SK-N-MC (cell line): Measurements from ENCODE around the gene YARS2.

Experiments
- DNase-seq: peaks from one replicate; pipeline ENCODE4 v3.0.0-alpha.2; 2011; ENCODE audit warnings: low read depth, low spot score
- H3K27ac ChIP-seq: fragments of 200-600 bp; sonication (generic); 2 replicates; pipeline ENCODE4 v1.5.1; 2016; ENCODE audit warnings: mixed run types
- H3K36me3 ChIP-seq: fragments of 200-600 bp; sonication (generic); 2 replicates; pipeline ENCODE4 v1.6.1; 2017; ENCODE audit warnings: antibody characterized with exemption, low read length, mixed read lengths; ENCODE audit not compliant: insufficient read depth
- H3K4me3 ChIP-seq: fragments of 200-600 bp; sonication (generic); 2 replicates; pipeline ENCODE4 v1.5.1; 2016
- H3K9ac ChIP-seq: fragments of 200-600 bp; sonication (generic); 2 replicates; pipeline ENCODE4 v1.8.0; 2017; ENCODE audit warnings: mixed run types, mixed read lengths; ENCODE audit not compliant: insufficient read length
- H3K9me3 ChIP-seq: fragments of 200-600 bp; sonication (generic); 2 replicates; pipeline ENCODE4 v1.6.1; 2017; ENCODE audit warnings: low read depth, mild to moderate bottlenecking, antibody characterized with exemption, low read length, moderate library complexity, mixed read lengths
- EZH2 ChIP-seq: fragments of 200-600 bp; sonication (generic); IDR thresholded peaks from one replicate; pipeline ENCODE4 v1.6.1; 2017; ENCODE audit warnings: antibody characterized with exemption
- FOXP2 ChIP-seq: optimal IDR thresholded peaks from 2 replicates; pipeline ENCODE3; 2011; ENCODE audit warnings: mild to moderate bottlenecking, moderate library complexity; ENCODE audit not compliant: insufficient read depth; ENCODE audit errors: extremely low read length, control extremely low read depth
- POLR2AphosphoS5 ChIP-seq: IDR thresholded peaks from 2 replicates; pipeline ENCODE4 v1.6.1; 2012; ENCODE audit warnings: mild to moderate bottlenecking, low read depth, low read length, borderline replicate concordance

Gene YARS2

DNA sequence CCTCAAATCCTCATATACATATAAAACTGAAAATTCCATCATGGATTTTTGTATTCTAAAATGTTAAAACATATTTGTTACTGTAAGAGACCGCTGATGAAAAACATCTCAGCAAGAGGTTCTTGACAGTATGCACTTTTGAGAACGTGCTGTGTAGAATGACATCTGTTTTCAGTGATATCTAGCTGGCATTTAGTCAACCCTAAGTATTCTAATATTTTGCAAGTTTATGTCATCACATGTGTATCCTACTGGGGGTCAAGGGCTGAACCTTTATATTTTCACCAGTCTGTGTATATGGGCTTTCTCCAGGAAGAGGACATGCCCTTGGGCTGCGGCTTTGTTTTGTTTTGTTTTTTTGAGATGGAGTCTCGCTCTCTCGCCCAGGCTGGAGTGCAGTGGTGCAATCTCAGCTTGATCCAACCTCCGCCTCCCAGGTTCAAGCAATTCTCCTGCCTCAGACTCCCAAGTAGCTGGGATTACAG lies 22.0 kb upstream of the YARS2 start:
- H3K9ac ChIP-seq, result no peak overlapping the region
- DNase-seq, result no peak
- no peaks in the 10 kb centered on the region for H3K9me3 ChIP-seq
- no peak overlapping the region for H3K4me3 ChIP-seq
- no peaks in the 10 kb centered on the region for H3K36me3 ChIP-seq
- H3K27ac ChIP-seq, result no peak overlapping the region
- TF ChIP-seq FOXP2, result no peak
- no peak for TF ChIP-seq EZH2
- no peak for TF ChIP-seq POLR2AphosphoS5

DNA sequence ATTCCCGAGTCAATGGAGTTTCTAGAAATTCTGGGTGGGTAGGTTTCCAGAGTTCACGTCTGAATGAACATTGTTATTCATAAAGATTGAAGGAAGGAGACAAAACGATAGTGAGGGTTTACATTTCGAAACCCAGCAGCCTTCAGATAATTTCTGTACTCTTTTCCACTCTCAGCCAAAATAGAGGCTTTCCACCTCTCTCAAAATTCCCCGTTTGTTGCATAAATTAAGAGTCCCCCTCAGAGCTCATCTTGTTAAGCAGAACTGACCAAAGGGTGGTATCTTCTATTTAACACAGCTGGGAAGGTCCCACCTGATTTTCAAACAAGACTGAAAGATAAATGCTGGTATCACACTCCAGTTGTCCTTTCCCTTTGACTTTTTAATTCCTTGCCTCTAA lies 21.5 kb upstream of the YARS2 start:
- Histone ChIP-seq H3K36me3 (no peaks in the 10 kb centered on the region), H3K27ac (no peak overlapping the region), H3K9ac (no peak overlapping the region), H3K9me3 (no peaks in the 10 kb centered on the region), H3K4me3 (no peak overlapping the region)
- no peak for DNase-seq
- no peak for TF ChIP-seq FOXP2
- TF ChIP-seq EZH2, result no peak
- TF ChIP-seq POLR2AphosphoS5, result no peak

GRCh38 chr12:32776258-32776657 lies 20.6 kb upstream of the YARS2 start:
- Histone ChIP-seq H3K27ac (no peak overlapping the region), H3K9ac (no peak overlapping the region), H3K9me3 (no peaks in the 10 kb centered on the region), H3K4me3 (no peak overlapping the region), H3K36me3 (no peaks in the 10 kb centered on the region)
- no peak for DNase-seq
- TF ChIP-seq EZH2 (no peak), FOXP2 (no peak), POLR2AphosphoS5 (no peak)

GRCh38 chr12:32773691-32774090 lies 18.0 kb upstream of the YARS2 start:
- no peak for DNase-seq
- H3K9me3 ChIP-seq, result no peaks in the 10 kb centered on the region
- no peak for TF ChIP-seq EZH2
- TF ChIP-seq POLR2AphosphoS5, result no peak
- no peak for TF ChIP-seq FOXP2
- no peak overlapping the region for H3K27ac ChIP-seq
- H3K4me3 ChIP-seq, result no peak overlapping the region
- no peak overlapping the region for H3K9ac ChIP-seq
- H3K36me3 ChIP-seq, result no peaks in the 10 kb centered on the region

DNA sequence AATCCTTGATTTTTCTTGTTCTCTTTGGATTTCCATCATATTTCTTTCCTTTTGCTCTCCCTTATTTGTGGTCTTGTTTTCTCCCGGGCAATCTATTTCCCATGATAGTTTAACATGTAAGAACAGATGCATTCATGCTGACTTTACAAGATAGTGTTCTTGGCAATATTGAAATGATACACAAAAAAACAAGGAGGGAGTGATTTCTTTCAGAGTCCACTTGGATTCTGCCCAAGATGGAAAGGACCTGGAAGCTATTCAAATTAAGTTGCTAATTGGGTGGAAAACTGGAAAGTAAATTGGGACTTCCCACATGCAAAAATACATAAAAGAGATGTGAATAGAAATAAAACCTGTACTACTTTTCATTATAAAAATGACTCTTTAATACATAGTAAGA lies 14.4 kb upstream of the YARS2 start:
- H3K27ac ChIP-seq, result no peak overlapping the region
- H3K36me3 ChIP-seq, result no peaks in the 10 kb centered on the region
- H3K9ac ChIP-seq, result no peak overlapping the region
- no peak for DNase-seq
- H3K4me3 ChIP-seq, result no peak overlapping the region
- no peaks in the 10 kb centered on the region for H3K9me3 ChIP-seq
- TF ChIP-seq POLR2AphosphoS5 (no peak), FOXP2 (no peak), EZH2 (no peak)

DNA sequence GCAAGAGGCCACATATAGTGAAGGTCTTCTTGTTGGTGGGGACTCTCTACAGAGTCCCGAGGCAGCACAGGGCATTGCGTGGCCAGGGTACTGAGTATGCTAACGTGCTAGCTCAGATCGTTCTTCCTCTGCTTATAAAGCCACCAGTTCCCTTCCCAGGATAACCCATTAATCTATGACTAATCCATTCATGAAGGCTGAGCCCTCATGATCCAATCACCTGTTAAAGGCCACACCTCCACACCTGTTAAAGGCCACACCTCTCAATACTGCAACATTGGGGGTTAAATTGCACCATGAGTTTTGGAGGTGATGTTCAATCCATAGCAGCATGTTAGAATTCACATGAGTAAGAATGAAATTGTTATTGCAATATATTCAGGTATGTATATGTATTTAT lies 12.8 kb upstream of the YARS2 start:
- H3K9ac ChIP-seq, result no peak overlapping the region
- no peak overlapping the region for H3K4me3 ChIP-seq
- DNase-seq, result no peak
- no peaks in the 10 kb centered on the region for H3K36me3 ChIP-seq
- TF ChIP-seq EZH2 (no peak), POLR2AphosphoS5 (no peak), FOXP2 (no peak)
- no peak overlapping the region for H3K27ac ChIP-seq
- no peaks in the 10 kb centered on the region for H3K9me3 ChIP-seq

DNA sequence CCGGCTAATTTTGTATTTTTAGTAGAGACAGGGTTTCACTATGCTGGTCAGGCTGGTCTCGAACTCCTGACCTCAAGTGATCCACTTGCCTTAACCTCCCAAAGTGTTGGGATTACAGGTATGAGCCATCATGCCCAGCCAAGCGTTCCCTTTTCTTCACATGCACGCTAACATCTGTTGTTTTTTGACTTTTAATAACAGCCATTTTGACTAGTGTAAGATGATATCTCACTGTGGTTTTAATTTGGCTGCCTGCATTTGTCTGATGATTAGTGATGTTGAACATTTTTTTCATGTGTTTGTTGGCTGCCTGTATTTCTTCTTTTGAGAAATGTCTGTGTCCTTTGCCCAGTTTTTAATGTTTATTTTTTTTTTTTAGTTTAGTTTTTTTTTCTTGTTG lies 10.2 kb upstream of the YARS2 start:
- no peaks in the 10 kb centered on the region for H3K9me3 ChIP-seq
- no peaks in the 10 kb centered on the region for H3K36me3 ChIP-seq
- no peak overlapping the region for H3K9ac ChIP-seq
- no peak overlapping the region for H3K4me3 ChIP-seq
- H3K27ac ChIP-seq, result no peak overlapping the region
- no peak for TF ChIP-seq EZH2
- TF ChIP-seq FOXP2, result no peak
- TF ChIP-seq POLR2AphosphoS5, result no peak
- DNase-seq, result no peak

DNA sequence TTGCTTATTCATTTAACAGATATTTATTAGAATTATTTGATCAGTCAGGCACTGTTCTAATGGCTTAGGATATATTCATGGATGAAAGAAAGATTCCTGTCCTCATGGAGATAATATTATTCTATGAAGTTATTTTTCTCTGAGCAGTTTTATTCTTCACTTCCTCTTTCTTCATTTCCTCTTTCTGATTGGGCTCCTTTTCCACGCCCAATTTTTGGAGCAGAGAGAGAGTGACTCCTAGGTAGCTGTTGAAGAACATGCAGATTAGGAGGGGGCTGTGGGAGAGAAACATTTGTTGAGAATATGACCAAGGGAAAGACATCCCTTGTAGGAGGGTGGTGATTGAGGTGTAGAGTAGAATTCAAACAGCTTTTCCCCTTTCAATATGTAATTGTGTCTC lies 6.0 kb upstream of the YARS2 start:
- no peaks in the 10 kb centered on the region for H3K36me3 ChIP-seq
- H3K27ac ChIP-seq, result no peak overlapping the region
- TF ChIP-seq EZH2 (no peak), FOXP2 (no peak)
- no peak overlapping the region for H3K4me3 ChIP-seq
- no peak for DNase-seq
- no peaks in the 10 kb centered on the region for H3K9me3 ChIP-seq
- no peak overlapping the region for H3K9ac ChIP-seq

DNA sequence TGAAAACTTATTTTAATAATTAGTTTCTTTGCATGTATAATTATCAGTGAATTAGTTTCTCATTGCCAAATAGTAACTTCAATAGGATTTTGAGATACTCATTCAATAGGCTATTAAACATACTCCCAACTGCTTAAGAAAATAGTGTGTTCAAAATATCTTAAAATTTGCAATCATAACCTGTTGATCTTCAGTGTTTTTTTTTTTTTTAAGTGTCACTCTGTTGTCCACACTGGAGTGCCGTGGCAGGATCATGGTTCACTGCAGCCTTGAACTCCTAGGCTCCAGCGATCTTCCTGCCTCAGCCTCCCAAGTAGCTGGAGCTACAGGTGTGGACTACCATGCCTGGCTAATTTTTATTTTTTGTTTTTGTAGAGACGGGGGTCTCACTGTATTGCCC lies 1.5 kb upstream of the YARS2 start:
- Histone ChIP-seq H3K4me3 (no peak overlapping the region), H3K9me3 (no peaks in the 10 kb centered on the region), H3K9ac (no peak overlapping the region), H3K36me3 (peaks cover 14% of the 10 kb centered on the region), H3K27ac (no peak overlapping the region)
- TF ChIP-seq POLR2AphosphoS5 (no peak), EZH2 (no peak), FOXP2 (no peak)
- no peak for DNase-seq
